GM18517 (cell line): ENCODE data around the gene MYH8.

Experiments
- ATAC-seq: cut with Tn5 transposase; IDR thresholded peaks from one replicate; pipeline ENCODE4 v1.9.1; 2021; ENCODE audit warnings: mild to moderate bottlenecking, moderate library complexity; ENCODE audit not compliant: unreplicated experiment

The MYH8 gene

GRCh38 chr17:10421900-10422542, at the start of gene MYH8:
Gene MYH8, minus strand, starts transcription at chr17:10421950. Its CDS starts 1,723 bp downstream, at chr17:10420227.
- ATAC-seq, result no peak

- ATAC-seq, result no peak
These were observed 47.7 kb upstream of the MYH8 start, which contains the start of gene MYH4 for GRCh38 chr17:10469459-10469858. Gene MYH4, minus strand, starts transcription at chr17:10469559. Its CDS starts 2,814 bp downstream, at chr17:10466745.

GRCh38 chr17:10463402-10463801, 41.7 kb upstream of the MYH8 start:
- no peak for ATAC-seq

- no peak for ATAC-seq
These were observed 38.3 kb upstream of the MYH8 start for GRCh38 chr17:10460062-10460461.

GRCh38 chr17:10458701-10459100, 37.0 kb upstream of the MYH8 start:
- ATAC-seq, result no peak

- no peak for ATAC-seq
These were observed 36.2 kb upstream of the MYH8 start for GRCh38 chr17:10457952-10458351.

GRCh38 chr17:10447026-10447931, 25.5 kb upstream of the MYH8 start:
- ATAC-seq, result no peak

GRCh38 chr17:10439816-10440215, 18.1 kb upstream of the MYH8 start:
- ATAC-seq, result no peak

GRCh38 chr17:10435096-10435495, 13.3 kb upstream of the MYH8 start:
- no peak for ATAC-seq

- no peak for ATAC-seq
These were observed 7.8 kb upstream of the MYH8 start for GRCh38 chr17:10429421-10430045.

- ATAC-seq, result no peak
These were observed 7.0 kb upstream of the MYH8 start for GRCh38 chr17:10428781-10429180.

GRCh38 chr17:10421211-10421610, 539 bp downstream of the MYH8 start:
- no peak for ATAC-seq

GRCh38 chr17:10420811-10421210, 939 bp downstream of the MYH8 start:
- ATAC-seq, result no peak

- ATAC-seq, result no peak
These were observed 4.3 kb downstream of the MYH8 start for GRCh38 chr17:10417431-10417830.

- ATAC-seq, result no peak
These were observed 6.6 kb downstream of the MYH8 start for GRCh38 chr17:10415161-10415560.

- ATAC-seq, result no peak
These were observed 18.2 kb downstream of the MYH8 start for GRCh38 chr17:10403589-10403988.

- no peak for ATAC-seq
These were observed 23.4 kb downstream of the MYH8 start for GRCh38 chr17:10398352-10398751.

- no peak for ATAC-seq
These were observed 25.1 kb downstream of the MYH8 start for GRCh38 chr17:10396524-10397163.

- ATAC-seq, result no peak
These were observed 27.4 kb downstream of the MYH8 start for GRCh38 chr17:10394201-10394887.

- no peak for ATAC-seq
These were observed 28.9 kb downstream of the MYH8 start for GRCh38 chr17:10392880-10393279.

GRCh38 chr17:10385871-10386270, 35.9 kb downstream of the MYH8 start:
- no peak for ATAC-seq
